Testis (tissue), 2 donors: Measurements from ENCODE around the gene SYNDIG1.

Source experiments
- POLR2A ChIP-seq: fragments of 450-650 bp; IDR thresholded peaks from one replicate; pipeline ENCODE4 v1.6.1; 2017; ENCODE audit warnings: antibody characterized with exemption, mild to moderate bottlenecking, moderate library complexity
- TF ChIP-seq, protein P1 (sequence below), 3 experiments: fragments of 450-650 bp in 2 of 3; fragments of 200-600 bp in 1 of 3; sonication (generic) in 1 of 3; IDR thresholded peaks; one replicate each; pipeline ENCODE4 v1.5.1; 2016 to 2019; ENCODE audit warnings: antibody characterized with exemption in 3 of 3, mild to moderate bottlenecking in 2 of 3, moderate library complexity in 1 of 3

DNA sequence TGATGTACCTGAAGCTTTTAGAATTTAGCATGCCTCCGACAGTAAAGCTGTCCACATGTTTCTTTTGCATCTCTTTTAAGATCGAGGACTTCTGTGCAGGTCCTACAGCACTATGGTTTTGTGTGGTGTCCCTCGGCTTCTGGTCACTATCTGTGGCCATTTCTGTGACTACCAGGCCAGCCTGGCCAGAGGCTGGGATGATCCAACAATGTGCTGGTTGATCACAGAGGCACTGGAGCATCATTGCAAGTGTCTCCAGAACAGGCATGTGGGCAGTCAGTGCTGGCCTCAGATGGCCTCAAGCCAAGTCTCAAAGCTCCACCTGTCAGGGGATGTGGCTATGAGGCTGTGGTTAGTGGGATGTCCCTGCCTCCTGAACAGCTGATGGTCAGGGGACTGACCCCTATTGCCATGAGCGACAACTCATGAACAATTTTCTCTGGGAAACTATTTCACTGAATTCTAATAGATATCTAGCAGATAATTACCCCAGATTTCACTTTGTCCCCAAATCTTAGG, 136.6 kb downstream of the SYNDIG1 start:
- TF ChIP-seq, protein P1, sequence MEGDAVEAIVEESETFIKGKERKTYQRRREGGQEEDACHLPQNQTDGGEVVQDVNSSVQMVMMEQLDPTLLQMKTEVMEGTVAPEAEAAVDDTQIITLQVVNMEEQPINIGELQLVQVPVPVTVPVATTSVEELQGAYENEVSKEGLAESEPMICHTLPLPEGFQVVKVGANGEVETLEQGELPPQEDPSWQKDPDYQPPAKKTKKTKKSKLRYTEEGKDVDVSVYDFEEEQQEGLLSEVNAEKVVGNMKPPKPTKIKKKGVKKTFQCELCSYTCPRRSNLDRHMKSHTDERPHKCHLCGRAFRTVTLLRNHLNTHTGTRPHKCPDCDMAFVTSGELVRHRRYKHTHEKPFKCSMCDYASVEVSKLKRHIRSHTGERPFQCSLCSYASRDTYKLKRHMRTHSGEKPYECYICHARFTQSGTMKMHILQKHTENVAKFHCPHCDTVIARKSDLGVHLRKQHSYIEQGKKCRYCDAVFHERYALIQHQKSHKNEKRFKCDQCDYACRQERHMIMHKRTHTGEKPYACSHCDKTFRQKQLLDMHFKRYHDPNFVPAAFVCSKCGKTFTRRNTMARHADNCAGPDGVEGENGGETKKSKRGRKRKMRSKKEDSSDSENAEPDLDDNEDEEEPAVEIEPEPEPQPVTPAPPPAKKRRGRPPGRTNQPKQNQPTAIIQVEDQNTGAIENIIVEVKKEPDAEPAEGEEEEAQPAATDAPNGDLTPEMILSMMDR (IDR thresholded peaks at IDR 0.05) = no peak
- no peak for TF ChIP-seq POLR2A
